SK-N-SH (cell line): Measurements from ENCODE around the gene WWC2. TPM values are rescaled to one million over a fixed set of nuclear protein-coding genes. Genes with fewer than 3 reads are reported as not detected.

Experiments
- CTCF ChIA-PET: fragments of 300-600, 350-600 bp; formaldehyde crosslinking; extraction: SDS; loops from one replicate; lab custom pipeline; 2021; lab: Yijun Ruan, JAX
- POLR2A ChIA-PET: fragments of 350-600 bp; sonication (Branson Sonifier 250); formaldehyde crosslinking; extraction: SDS; loops from one replicate; lab custom pipeline; 2020; ENCODE audit warnings: antibody characterized with exemption, inconsistent platforms; lab: Yijun Ruan, JAX
- DNase-seq: peaks from one replicate; pipeline ENCODE4 v3.0.0; 2012
- H2AFZ ChIP-seq: fragments of 200-600 bp; sonication (generic); 2 replicates; pipeline ENCODE4 v1.8.1; 2016; ENCODE audit warnings: antibody characterized with exemption, mild to moderate bottlenecking, low read depth
- H3F3A ChIP-seq: fragments of 200-600 bp; sonication (generic); replicated peaks from 2 replicates; pipeline ENCODE3; 2016; ENCODE audit warnings: antibody characterized with exemption, mild to moderate bottlenecking; ENCODE audit not compliant: insufficient read depth
- H3K27ac ChIP-seq, 2 experiments: fragments of 200-500 bp in 1 of 2; fragments of 200-600 bp in 1 of 2; sonication (Bioruptor generic) in 1 of 2; sonication (generic), shearing (Covaris generic) in 1 of 2; 2 replicates each; pipeline versions ENCODE4 v1.5.1 to v1.6.1; 2014 to 2016; ENCODE audit warnings: low read depth in 2 of 2, inconsistent platforms in 1 of 2, low read length in 1 of 2, mild to moderate bottlenecking in 1 of 2, mixed read lengths in 1 of 2
- H3K27me3 ChIP-seq: fragments of 200-600 bp; sonication (generic), shearing (Covaris generic); 2 replicates; pipeline ENCODE4 v1.6.1; 2016; ENCODE audit warnings: mixed run types; ENCODE audit not compliant: insufficient read depth
- H3K36me3 ChIP-seq, 2 experiments: fragments of 200-500 bp in 1 of 2; fragments of 200-600 bp in 1 of 2; sonication (Bioruptor generic) in 1 of 2; sonication (generic) in 1 of 2; replicated peaks in 1 of 2; 2 replicates each; pipeline versions ENCODE3 to v1.5.1; 2014 to 2016; ENCODE audit warnings: low read length in 1 of 2, mild to moderate bottlenecking in 1 of 2; ENCODE audit not compliant: insufficient read depth in 2 of 2, control insufficient read depth in 1 of 2
- H3K4me1 ChIP-seq, 2 experiments: fragments of 200-500 bp in 1 of 2; fragments of 200-600 bp in 1 of 2; sonication (Bioruptor generic) in 1 of 2; sonication (generic), shearing (Covaris generic) in 1 of 2; 2 replicates each; pipeline versions ENCODE4 v1.5.1 to v1.6.1; 2014 to 2016; ENCODE audit warnings: low read depth in 1 of 2, low read length in 1 of 2, mixed run types in 1 of 2; ENCODE audit not compliant: insufficient read depth in 2 of 2, control insufficient read depth in 1 of 2
- H3K4me2 ChIP-seq: fragments of 200-600 bp; sonication (generic), shearing (Covaris generic); 2 replicates; pipeline ENCODE4 v1.6.1; 2017; ENCODE audit warnings: mixed run types
- H3K4me3 ChIP-seq, 2 experiments: fragments of 200-500 bp in 1 of 2; fragments of 200-600 bp in 1 of 2; sonication (Bioruptor generic) in 1 of 2; sonication (generic), shearing (Covaris generic) in 1 of 2; 2 replicates each; pipeline versions ENCODE4 v1.5.1 to v1.8.1; 2014 to 2016; ENCODE audit warnings: low read depth in 2 of 2, inconsistent platforms in 1 of 2, low read length in 1 of 2, mild to moderate bottlenecking in 1 of 2, mixed read lengths in 1 of 2, moderate library complexity in 1 of 2
- H3K79me2 ChIP-seq: fragments of 200-600 bp; sonication (generic); 2 replicates; pipeline ENCODE4 v1.8.1; 2017; ENCODE audit warnings: mild to moderate bottlenecking; ENCODE audit not compliant: insufficient read depth
- H3K9ac ChIP-seq: fragments of 200-600 bp; sonication (generic); 2 replicates; pipeline ENCODE4 v1.6.1; 2017; ENCODE audit warnings: mixed run types
- H3K9me2 ChIP-seq: fragments of 200-600 bp; sonication (generic); 2 replicates; pipeline ENCODE4 v1.6.1; 2017; ENCODE audit warnings: mixed run types
- H3K9me3 ChIP-seq: fragments of 200-600 bp; sonication (generic); 2 replicates; pipeline ENCODE4 v1.6.1; 2017; ENCODE audit warnings: mixed run types, mild to moderate bottlenecking, moderate library complexity
- H4K20me1 ChIP-seq: fragments of 200-600 bp; sonication (generic); 2 replicates; pipeline ENCODE4 v1.6.1; 2017; ENCODE audit warnings: mild to moderate bottlenecking, mixed run types; ENCODE audit not compliant: insufficient read depth
- CHD2 ChIP-seq: fragments of 150-350 bp; IDR thresholded peaks from 2 replicates; pipeline ENCODE4 v1.6.1; 2018; ENCODE audit warnings: low read length; ENCODE audit not compliant: partially characterized antibody
- EP300 ChIP-seq, 2 experiments: IDR thresholded peaks; 2 replicates each; pipeline versions ENCODE4 v1.4.0 to v1.6.1; 2012; ENCODE audit warnings: borderline replicate concordance in 1 of 2, low read depth in 1 of 2, low read length in 1 of 2
- EZH2phosphoT487 ChIP-seq: fragments of 200-600 bp; sonication (generic); IDR thresholded peaks from 2 replicates; pipeline ENCODE4 v1.6.1; 2017; ENCODE audit warnings: low read depth, mixed run types, mild to moderate bottlenecking, antibody characterized with exemption, moderate library complexity, borderline replicate concordance
- FOSL2 ChIP-seq: IDR thresholded peaks from 2 replicates; pipeline ENCODE4 v1.4.0; 2012; ENCODE audit warnings: low read depth, mild to moderate bottlenecking, moderate library complexity, borderline replicate concordance
- FOXJ3 ChIP-seq: sonication (generic); formaldehyde crosslinking; IDR thresholded peaks from 2 replicates; pipeline ENCODE4 v1.5.1; 2020; ENCODE audit warnings: mild to moderate bottlenecking, missing genetic modification reagents
- MEF2A ChIP-seq: IDR thresholded peaks from 2 replicates; pipeline ENCODE4 v1.4.0; 2012; ENCODE audit warnings: low read depth, borderline replicate concordance
- NFIC ChIP-seq: IDR thresholded peaks from 2 replicates; pipeline ENCODE4 v1.4.0; 2012; ENCODE audit warnings: borderline replicate concordance
- NRF1 ChIP-seq: IDR thresholded peaks from 2 replicates; pipeline ENCODE4 v1.6.1; 2012; ENCODE audit warnings: low read depth, mild to moderate bottlenecking, low read length
- RAD21 ChIP-seq: IDR thresholded peaks from 2 replicates; pipeline ENCODE4 v1.6.1; 2012; ENCODE audit warnings: mild to moderate bottlenecking, low read length
- RCOR1 ChIP-seq: fragments of 150-350 bp; IDR thresholded peaks from 2 replicates; pipeline ENCODE4 v1.6.1; 2017; ENCODE audit warnings: antibody characterized with exemption, low read length
- RFX5 ChIP-seq: IDR thresholded peaks from 2 replicates; pipeline ENCODE4 v1.6.1; 2012; ENCODE audit warnings: mild to moderate bottlenecking, improper control_type of control experiment, low read length
- SIN3A ChIP-seq: IDR thresholded peaks from 2 replicates; pipeline ENCODE4 v1.6.1; 2012; ENCODE audit warnings: low read depth, mild to moderate bottlenecking, low read length, moderate library complexity, borderline replicate concordance
- TAF1 ChIP-seq: IDR thresholded peaks from 2 replicates; pipeline ENCODE4 v1.6.1; 2012; ENCODE audit warnings: low read depth, mild to moderate bottlenecking, low read length, moderate library complexity, borderline replicate concordance
- TEAD4 ChIP-seq: IDR thresholded peaks from 2 replicates; pipeline ENCODE4 v1.4.0; 2012; ENCODE audit warnings: mild to moderate bottlenecking, borderline replicate concordance; ENCODE audit not compliant: insufficient read depth
- WGBS: methylation state at CpG from one replicate; pipeline ENCODE4 v1.1.6; 2017; ENCODE audit warnings: low lambda C conversion rate; 5-methylcytosine and 5-hydroxymethylcytosine counted together
- polyA plus RNA-seq, 3 experiments: library from polyadenylated mRNA; depleted of rRNA; stranded (reverse); fragments of >200 nt; gene quantifications; 2 replicates each; pipeline ENCODE4 v1.2.3, GENCODE V29; 2012
- TF ChIP-seq, protein P1 (sequence below): fragments of 150-350 bp; IDR thresholded peaks from 2 replicates; pipeline ENCODE4 v1.6.1; 2016; ENCODE audit warnings: mild to moderate bottlenecking, low read depth, low read length
- TF ChIP-seq, protein P2 (sequence below): IDR thresholded peaks from 2 replicates; pipeline ENCODE4 v1.4.0; 2012; ENCODE audit warnings: low read depth, borderline replicate concordance
- TF ChIP-seq, protein P3 (sequence below): IDR thresholded peaks from 2 replicates; pipeline ENCODE4 v1.4.0; 2012; ENCODE audit warnings: low read depth
- TF ChIP-seq, protein P4 (sequence below): IDR thresholded peaks from 2 replicates; pipeline ENCODE4 v1.4.0; 2012; ENCODE audit warnings: low read depth, borderline replicate concordance
- TF ChIP-seq, protein P5 (sequence below): IDR thresholded peaks from 2 replicates; pipeline ENCODE4; 2012
- TF ChIP-seq, protein P6 (sequence below): fragments of 150-350 bp; IDR thresholded peaks from 2 replicates; pipeline ENCODE4 v1.6.1; 2017; ENCODE audit warnings: antibody characterized with exemption, low read length, low read depth, borderline replicate concordance

WWC2 gene
- polyA plus RNA-seq, 1 of the 3 experiments (the other 2 are of a cell fraction) = 18.4 TPM

DNA sequence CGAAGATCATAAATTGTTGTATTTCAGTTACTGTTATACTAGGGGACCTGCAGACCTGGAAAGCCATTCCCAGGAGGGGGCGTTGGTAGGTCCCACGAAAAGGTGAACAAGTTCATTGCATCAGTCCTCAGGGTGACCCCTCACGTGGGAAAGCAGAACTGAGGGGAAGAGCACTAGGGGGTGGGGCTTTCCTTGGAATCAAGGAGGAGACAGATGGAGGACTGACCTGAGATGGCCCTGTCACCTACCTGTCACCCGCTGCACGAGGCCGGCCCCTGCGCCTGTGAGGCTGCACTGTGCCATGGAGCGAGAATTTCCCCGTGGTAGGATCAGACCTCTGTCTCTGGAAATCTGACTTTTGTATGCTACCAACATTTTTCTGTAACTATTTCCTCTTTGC lies 265.0 kb downstream of the WWC2 start (continued):
- TF ChIP-seq EP300 (IDR thresholded peaks at IDR 0.05; ENCODE audit: borderline replicate concordance in 1 of 2, low read depth in 1 of 2, low read length in 1 of 2) (no peak), TAF1 (no peak), RAD21 (no peak), RCOR1 (no peak)
- TF ChIP-seq, protein P1, sequence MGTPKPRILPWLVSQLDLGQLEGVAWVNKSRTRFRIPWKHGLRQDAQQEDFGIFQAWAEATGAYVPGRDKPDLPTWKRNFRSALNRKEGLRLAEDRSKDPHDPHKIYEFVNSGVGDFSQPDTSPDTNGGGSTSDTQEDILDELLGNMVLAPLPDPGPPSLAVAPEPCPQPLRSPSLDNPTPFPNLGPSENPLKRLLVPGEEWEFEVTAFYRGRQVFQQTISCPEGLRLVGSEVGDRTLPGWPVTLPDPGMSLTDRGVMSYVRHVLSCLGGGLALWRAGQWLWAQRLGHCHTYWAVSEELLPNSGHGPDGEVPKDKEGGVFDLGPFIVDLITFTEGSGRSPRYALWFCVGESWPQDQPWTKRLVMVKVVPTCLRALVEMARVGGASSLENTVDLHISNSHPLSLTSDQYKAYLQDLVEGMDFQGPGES = no peak
- TF ChIP-seq, all 33 proteins: peak for 0

DNA sequence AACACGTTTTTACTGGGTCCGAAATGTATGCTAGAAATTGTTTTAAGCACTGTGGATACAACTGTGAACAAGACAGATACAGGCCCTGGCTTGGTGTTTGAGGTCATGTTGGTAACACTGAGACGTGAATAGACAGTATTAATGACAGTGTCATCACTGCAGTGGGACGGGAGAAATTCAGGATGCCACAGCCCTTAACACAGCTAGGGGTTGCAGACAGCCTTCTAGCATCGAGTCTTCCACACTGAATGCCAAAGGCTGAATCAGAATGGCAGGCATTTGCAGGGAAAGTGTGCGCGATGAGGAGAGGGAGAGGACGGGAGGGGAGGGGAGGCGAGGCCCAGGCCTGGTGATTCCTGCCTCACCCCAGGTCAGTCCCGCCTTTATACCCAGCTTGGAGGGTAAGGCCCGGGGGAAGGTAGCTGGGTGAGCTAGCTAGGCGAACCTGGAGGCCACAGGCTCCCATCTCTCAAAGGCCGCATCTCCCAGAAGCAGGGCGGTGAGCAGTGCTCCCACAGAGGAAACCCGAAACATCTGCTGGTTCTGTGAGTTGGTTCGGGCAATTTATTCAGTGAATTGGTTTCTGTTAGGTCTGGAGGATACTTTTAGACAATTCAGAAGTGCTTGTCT lies 267.3 kb downstream of the WWC2 start:
- POLR2A ChIA-PET = interaction anchor here (0.6 kb wide), 1 partner anchor 9 kb away, joined by 3 read pairs; no protein-coding TSS in a partner anchor
- no peak for DNase-seq
- Histone ChIP-seq H3K79me2 (no peaks in the 10 kb centered on the region), H3K36me3 (no peaks in the 10 kb centered on the region), H4K20me1 (no peaks in the 10 kb centered on the region), H3K4me1 (no peaks in the 10 kb centered on the region), H3K4me2 (no peak overlapping the region), H3K4me3 (no peak overlapping the region), H3F3A (peaks cover under 1% of the 10 kb centered on the region), H3K27ac (no peak overlapping the region), H3K9ac (no peak overlapping the region), H3K27me3 (no peaks in the 10 kb centered on the region), H2AFZ (no peak overlapping the region), H3K9me3 (no peaks in the 10 kb centered on the region), H3K9me2 (no peaks in the 10 kb centered on the region)
- TF ChIP-seq RCOR1 (no peak), NRF1 (no peak), TAF1 (no peak), EP300 (IDR thresholded peaks at IDR 0.05; ENCODE audit: borderline replicate concordance in 1 of 2, low read depth in 1 of 2, low read length in 1 of 2) (no peak), SIN3A (no peak), FOXJ3 (no peak), FOSL2 (no peak), TEAD4 (no peak), EZH2phosphoT487 (no peak), NFIC (no peak), CHD2 (no peak), RFX5 (no peak), MEF2A (no peak), RAD21 (no peak)
- TF ChIP-seq, protein P2, sequence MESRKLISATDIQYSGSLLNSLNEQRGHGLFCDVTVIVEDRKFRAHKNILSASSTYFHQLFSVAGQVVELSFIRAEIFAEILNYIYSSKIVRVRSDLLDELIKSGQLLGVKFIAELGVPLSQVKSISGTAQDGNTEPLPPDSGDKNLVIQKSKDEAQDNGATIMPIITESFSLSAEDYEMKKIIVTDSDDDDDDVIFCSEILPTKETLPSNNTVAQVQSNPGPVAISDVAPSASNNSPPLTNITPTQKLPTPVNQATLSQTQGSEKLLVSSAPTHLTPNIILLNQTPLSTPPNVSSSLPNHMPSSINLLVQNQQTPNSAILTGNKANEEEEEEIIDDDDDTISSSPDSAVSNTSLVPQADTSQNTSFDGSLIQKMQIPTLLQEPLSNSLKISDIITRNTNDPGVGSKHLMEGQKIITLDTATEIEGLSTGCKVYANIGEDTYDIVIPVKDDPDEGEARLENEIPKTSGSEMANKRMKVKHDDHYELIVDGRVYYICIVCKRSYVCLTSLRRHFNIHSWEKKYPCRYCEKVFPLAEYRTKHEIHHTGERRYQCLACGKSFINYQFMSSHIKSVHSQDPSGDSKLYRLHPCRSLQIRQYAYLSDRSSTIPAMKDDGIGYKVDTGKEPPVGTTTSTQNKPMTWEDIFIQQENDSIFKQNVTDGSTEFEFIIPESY = no peak
- TF ChIP-seq, protein P3, sequence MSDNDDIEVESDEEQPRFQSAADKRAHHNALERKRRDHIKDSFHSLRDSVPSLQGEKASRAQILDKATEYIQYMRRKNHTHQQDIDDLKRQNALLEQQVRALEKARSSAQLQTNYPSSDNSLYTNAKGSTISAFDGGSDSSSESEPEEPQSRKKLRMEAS = no peak
- TF ChIP-seq, protein P4, sequence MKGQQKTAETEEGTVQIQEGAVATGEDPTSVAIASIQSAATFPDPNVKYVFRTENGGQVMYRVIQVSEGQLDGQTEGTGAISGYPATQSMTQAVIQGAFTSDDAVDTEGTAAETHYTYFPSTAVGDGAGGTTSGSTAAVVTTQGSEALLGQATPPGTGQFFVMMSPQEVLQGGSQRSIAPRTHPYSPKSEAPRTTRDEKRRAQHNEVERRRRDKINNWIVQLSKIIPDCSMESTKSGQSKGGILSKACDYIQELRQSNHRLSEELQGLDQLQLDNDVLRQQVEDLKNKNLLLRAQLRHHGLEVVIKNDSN = no peak
- TF ChIP-seq, protein P1 = no peak
- TF ChIP-seq, protein P5, sequence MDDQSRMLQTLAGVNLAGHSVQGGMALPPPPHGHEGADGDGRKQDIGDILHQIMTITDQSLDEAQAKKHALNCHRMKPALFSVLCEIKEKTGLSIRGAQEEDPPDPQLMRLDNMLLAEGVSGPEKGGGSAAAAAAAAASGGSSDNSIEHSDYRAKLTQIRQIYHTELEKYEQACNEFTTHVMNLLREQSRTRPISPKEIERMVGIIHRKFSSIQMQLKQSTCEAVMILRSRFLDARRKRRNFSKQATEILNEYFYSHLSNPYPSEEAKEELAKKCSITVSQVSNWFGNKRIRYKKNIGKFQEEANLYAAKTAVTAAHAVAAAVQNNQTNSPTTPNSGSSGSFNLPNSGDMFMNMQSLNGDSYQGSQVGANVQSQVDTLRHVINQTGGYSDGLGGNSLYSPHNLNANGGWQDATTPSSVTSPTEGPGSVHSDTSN = no peak
- TF ChIP-seq, protein P6, sequence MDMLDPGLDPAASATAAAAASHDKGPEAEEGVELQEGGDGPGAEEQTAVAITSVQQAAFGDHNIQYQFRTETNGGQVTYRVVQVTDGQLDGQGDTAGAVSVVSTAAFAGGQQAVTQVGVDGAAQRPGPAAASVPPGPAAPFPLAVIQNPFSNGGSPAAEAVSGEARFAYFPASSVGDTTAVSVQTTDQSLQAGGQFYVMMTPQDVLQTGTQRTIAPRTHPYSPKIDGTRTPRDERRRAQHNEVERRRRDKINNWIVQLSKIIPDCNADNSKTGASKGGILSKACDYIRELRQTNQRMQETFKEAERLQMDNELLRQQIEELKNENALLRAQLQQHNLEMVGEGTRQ = no peak
- WGBS = 75% methylated on average over 16 of the region's 16 CpGs
- CTCF ChIA-PET = no interaction called here
